ENCODE data around the gene NPEPL1. TPM values are rescaled to one million over a fixed set of nuclear protein-coding genes. Genes with fewer than 3 reads are reported as not detected.

Gene NPEPL1
- total RNA-seq, 2 donors from 2014 or later = 31.4 to 38.2 TPM

- H3K9me3 ChIP-seq = no peaks in the 10 kb centered on the region
- DNase-seq (no peak), ATAC-seq (no peak)
- WGBS, 2 donors = 2 to 3% methylated on average over 12 of the region's 12 CpGs
- intact Hi-C loops (cut with DNase I) = no loop called here
- H3K27me3 ChIP-seq = no peaks in the 10 kb centered on the region
- H3K4me3 ChIP-seq = peak overlapping the region; percentile 43 to 93
- no peaks in the 10 kb centered on the region for H3K36me3 ChIP-seq (replicated peaks in 1 of 2; ENCODE audit: insufficient read depth in 1 of 2, low read depth in 2 of 2)
- TF ChIP-seq, protein P1, sequence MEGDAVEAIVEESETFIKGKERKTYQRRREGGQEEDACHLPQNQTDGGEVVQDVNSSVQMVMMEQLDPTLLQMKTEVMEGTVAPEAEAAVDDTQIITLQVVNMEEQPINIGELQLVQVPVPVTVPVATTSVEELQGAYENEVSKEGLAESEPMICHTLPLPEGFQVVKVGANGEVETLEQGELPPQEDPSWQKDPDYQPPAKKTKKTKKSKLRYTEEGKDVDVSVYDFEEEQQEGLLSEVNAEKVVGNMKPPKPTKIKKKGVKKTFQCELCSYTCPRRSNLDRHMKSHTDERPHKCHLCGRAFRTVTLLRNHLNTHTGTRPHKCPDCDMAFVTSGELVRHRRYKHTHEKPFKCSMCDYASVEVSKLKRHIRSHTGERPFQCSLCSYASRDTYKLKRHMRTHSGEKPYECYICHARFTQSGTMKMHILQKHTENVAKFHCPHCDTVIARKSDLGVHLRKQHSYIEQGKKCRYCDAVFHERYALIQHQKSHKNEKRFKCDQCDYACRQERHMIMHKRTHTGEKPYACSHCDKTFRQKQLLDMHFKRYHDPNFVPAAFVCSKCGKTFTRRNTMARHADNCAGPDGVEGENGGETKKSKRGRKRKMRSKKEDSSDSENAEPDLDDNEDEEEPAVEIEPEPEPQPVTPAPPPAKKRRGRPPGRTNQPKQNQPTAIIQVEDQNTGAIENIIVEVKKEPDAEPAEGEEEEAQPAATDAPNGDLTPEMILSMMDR (IDR thresholded peaks at IDR 0.05) = peak in 1 of 7 experiments; percentile 12
- TF ChIP-seq POLR2A (IDR thresholded peaks at IDR 0.05) = no peak
- H3K27ac ChIP-seq = peak overlapping the region; percentile 87 to 96 (median 94)
- H3K4me1 ChIP-seq = peaks cover 54% of the 10 kb centered on the region
Measured at GRCh38 chr20:58652606-58653294, 39.9 kb upstream of the NPEPL1 start.

- Histone ChIP-seq H3K36me3 (replicated peaks in 1 of 2; ENCODE audit: insufficient read depth in 1 of 2, low read depth in 2 of 2) (no peaks in the 10 kb centered on the region), H3K9me3 (no peaks in the 10 kb centered on the region), H3K27ac (no peak overlapping the region), H3K4me1 (peaks cover 57% of the 10 kb centered on the region), H3K4me3 (no peak overlapping the region), H3K27me3 (no peaks in the 10 kb centered on the region)
- WGBS, 2 donors = 77 to 78% methylated on average over 4 of the region's 4 CpGs
- ATAC-seq = no peak
- intact Hi-C loops (cut with DNase I) = no loop called here
- TF ChIP-seq, protein P1 (IDR thresholded peaks at IDR 0.05) = no peak
- TF ChIP-seq POLR2A (IDR thresholded peaks at IDR 0.05) = no peak
- DNase-seq = no peak
Measured at GRCh38 chr20:58654337-58654736, 38.3 kb upstream of the NPEPL1 start.

GRCh38 chr20:58655328-58656107, 37.1 kb upstream of the NPEPL1 start:
- ATAC-seq (no peak), DNase-seq (no peak)
- Histone ChIP-seq H3K27ac (no peak overlapping the region), H3K27me3 (no peaks in the 10 kb centered on the region), H3K4me1 (peaks cover 46% of the 10 kb centered on the region), H3K9me3 (no peaks in the 10 kb centered on the region), H3K36me3 (replicated peaks in 1 of 2; ENCODE audit: insufficient read depth in 1 of 2, low read depth in 2 of 2) (no peaks in the 10 kb centered on the region), H3K4me3 (no peak overlapping the region)
- 61 to 72% methylated on average over 6 of the region's 6 CpGs for WGBS, 2 donors
- no peak for TF ChIP-seq POLR2A (IDR thresholded peaks at IDR 0.05)
- intact Hi-C loops (cut with DNase I) = no loop called here

DNA sequence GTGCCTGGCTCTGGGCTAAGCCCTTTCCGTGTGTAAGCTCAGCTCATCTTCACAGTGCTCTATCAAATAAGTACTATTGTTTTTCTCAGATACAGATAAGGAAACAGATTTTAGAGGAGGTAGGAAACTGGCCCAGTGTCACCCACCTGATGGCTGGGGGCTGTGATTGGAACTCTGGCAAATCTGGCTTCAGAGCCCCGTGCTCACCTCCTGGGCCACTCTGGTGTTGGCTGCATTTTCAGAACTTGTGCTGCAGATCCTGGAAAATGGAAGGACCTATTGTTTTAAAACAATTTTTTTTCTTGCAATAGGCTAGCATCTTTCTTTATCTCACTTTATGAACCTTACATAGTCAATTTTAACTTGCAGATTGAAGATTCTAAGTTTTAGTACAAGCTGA, 35.8 kb upstream of the NPEPL1 start:
- ATAC-seq (no peak), DNase-seq (no peak)
- Histone ChIP-seq H3K27ac (no peak overlapping the region), H3K27me3 (no peaks in the 10 kb centered on the region), H3K9me3 (no peaks in the 10 kb centered on the region), H3K4me3 (no peak overlapping the region), H3K36me3 (replicated peaks in 1 of 2; ENCODE audit: insufficient read depth in 1 of 2, low read depth in 2 of 2) (peaks cover 0 to 5% of the 10 kb centered on the region in 2 donors), H3K4me1 (peaks cover 46% of the 10 kb centered on the region)
- 35 to 39% methylated on average over 2 of the region's 2 CpGs for WGBS, 2 donors
- intact Hi-C loops (cut with DNase I) = no loop called here
- TF ChIP-seq, protein P1 (IDR thresholded peaks at IDR 0.05) = no peak
- TF ChIP-seq POLR2A (IDR thresholded peaks at IDR 0.05) = no peak

DNA sequence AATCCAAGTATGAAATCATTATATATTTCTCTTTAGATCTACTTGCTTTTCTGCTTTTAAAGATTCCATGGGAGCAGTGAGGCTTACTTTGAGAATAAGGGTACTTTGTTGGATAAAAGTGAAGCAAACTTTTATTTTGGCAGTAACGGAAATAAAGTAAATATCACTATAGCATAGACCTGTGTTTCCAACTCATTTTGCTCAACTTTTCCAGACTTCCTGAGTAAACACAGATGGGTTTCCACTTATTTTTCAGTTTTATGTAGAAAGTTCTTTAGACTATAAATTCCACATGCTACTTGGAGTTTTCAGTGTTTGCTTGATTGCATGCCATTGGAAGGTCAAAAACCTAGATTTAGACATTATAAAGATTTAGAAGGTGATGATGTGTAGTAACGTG, 35.3 kb upstream of the NPEPL1 start:
- Histone ChIP-seq H3K4me3 (no peak overlapping the region), H3K9me3 (no peaks in the 10 kb centered on the region), H3K27ac (no peak overlapping the region), H3K27me3 (no peaks in the 10 kb centered on the region), H3K4me1 (peaks cover 46% of the 10 kb centered on the region), H3K36me3 (replicated peaks in 1 of 2; ENCODE audit: insufficient read depth in 1 of 2, low read depth in 2 of 2) (peaks cover 0 to 6% of the 10 kb centered on the region in 2 donors)
- DNase-seq (no peak), ATAC-seq (no peak)
- whole genome bisulfite sequencing, 2 donors = 48% methylated on average over 2 of the region's 2 CpGs
- TF ChIP-seq POLR2A (IDR thresholded peaks at IDR 0.05) = no peak
- TF ChIP-seq, protein P1 (IDR thresholded peaks at IDR 0.05) = no peak
- intact Hi-C loops (cut with DNase I) = no loop called here
